SK-N-DZ (cell line): ENCODE results near the gene SNED1.
A peak's percentile ranks its signal among the peaks of the same experiment; 100 is the strongest.

Source experiments
- DNase-seq: peaks from one replicate; pipeline ENCODE4 v3.0.0-alpha.2; 2015; ENCODE audit warnings: low spot score

SNED1 gene

GRCh38 chr2:241047253-241048010, 49.0 kb downstream of the SNED1 start:
- peak; percentile 47 for DNase-seq

DNA sequence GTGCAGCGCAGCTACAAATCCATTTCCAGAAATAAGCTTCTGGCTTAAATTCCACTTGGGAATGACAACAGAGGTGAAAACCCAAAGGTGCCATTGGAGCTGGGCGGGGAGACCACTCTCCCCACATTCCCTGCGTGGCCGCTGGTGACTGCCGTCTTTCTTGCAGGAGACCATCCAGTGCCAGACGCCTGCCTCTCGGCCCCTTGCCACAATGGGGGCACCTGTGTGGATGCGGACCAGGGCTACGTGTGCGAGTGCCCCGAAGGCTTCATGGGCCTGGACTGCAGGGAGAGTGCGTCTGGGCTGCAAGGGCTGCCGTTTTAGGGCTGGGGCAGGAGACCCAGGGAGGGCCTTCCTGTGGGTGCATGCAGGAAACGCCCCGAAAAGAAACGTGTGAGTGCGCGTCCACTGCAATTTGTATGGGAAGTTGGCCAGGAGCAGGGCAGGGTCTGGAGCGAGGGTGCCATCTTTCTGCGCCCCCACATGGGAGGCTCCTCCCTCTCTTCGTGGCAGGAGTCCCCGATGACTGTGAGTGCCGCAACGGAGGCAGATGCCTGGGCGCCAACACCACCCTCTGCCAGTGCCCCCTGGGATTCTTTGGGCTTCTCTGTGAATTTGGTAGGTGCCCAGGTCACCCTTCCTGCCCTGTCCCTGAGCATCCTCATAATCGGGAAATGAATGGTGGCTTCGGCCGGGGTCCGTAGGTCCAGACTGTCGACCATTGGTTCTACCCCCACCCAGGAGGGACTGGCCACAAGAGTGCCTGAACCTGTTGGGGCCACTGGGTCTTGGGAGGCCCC, 49.9 kb downstream of the SNED1 start:
- DNase-seq = no peak

GRCh38 chr2:241048949-241049343, 50.5 kb downstream of the SNED1 start:
- no peak for DNase-seq

- no peak for DNase-seq
Observed at GRCh38 chr2:241049739-241050623, 51.6 kb downstream of the SNED1 start.

DNA sequence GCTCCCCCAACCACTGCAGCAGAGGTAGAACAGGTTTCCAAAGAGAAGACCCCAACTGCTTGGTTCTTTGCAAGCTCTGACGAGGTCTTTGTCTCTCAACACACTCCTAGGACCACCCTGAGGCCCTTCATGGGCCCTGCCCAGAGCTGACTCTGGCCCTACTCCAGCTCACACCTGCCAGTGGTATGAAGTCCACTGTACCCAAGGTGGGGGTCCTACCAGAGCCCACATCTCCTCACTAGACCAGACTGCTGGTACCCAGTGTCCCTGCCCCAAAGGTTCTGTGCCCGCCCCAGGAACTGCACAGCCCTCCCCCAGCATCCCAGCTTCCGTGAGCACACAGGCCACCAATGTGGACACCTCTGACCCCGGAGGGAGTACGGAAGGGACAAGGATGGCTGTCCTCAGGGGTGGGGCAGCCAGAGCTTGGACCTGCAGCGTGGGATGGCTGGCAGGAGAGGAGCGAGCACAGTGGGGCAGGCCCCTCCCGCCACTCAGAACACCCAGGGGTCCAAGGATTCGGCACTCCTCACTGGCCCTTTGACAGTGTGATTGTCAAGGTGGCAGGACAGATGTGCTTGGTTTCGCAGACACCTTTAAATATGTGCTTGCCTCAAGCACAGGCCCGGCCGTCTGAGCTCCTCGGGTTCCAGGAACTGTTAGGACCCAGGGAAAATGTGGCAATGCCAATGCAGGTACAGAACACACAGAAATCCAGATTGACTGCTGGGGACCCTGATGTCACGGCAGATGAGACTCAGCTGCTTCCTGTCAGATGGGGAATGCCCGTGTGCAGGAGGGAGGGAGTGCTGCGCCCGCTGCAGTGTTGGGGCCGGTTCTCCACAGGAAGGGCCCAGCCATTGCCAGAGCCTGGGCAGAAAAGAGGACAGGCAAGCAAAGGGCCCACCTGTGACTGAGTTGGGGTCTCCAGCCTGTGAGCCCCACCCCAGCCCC, 52.5 kb downstream of the SNED1 start:
- DNase-seq = no peak

DNA sequence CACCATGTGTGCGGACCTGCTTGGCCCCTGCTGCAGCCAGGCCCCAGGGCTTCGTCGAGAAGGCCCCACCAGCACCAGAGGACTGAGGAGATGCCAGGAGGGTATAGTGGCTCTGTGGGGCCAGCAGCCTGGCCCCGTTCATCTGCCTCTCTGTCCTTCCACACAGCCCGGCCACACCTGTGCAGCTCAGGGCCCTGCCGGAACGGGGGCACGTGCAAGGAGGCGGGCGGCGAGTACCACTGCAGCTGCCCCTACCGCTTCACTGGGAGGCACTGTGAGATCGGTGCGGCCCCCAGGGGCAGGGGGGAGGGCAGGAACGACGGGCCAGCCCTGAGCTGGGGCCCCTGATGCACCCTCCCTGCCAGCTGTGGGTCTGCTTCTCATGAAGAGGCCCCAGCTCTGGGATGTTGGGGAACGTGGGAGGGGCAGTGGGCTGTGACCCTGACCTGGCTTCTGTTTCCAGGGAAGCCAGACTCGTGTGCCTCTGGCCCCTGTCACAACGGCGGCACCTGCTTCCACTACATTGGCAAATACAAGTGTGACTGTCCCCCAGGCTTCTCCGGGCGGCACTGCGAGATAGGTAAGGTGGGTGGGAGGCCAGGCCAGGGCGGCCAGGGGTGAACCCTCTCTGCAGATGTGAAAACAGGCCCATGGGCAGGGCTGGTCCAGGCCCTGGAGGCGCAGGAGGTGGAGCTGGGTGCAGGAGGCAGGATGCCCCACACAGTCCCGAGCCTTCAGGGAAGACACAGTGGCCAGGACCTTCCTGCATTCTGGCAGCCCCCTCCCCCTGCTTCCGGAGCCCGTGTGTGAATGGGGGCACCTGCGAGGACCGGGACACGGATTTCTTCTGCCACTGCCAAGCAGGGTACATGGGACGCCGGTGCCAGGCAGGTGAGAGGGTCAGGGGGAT, 53.4 kb downstream of the SNED1 start:
- no peak for DNase-seq

DNA sequence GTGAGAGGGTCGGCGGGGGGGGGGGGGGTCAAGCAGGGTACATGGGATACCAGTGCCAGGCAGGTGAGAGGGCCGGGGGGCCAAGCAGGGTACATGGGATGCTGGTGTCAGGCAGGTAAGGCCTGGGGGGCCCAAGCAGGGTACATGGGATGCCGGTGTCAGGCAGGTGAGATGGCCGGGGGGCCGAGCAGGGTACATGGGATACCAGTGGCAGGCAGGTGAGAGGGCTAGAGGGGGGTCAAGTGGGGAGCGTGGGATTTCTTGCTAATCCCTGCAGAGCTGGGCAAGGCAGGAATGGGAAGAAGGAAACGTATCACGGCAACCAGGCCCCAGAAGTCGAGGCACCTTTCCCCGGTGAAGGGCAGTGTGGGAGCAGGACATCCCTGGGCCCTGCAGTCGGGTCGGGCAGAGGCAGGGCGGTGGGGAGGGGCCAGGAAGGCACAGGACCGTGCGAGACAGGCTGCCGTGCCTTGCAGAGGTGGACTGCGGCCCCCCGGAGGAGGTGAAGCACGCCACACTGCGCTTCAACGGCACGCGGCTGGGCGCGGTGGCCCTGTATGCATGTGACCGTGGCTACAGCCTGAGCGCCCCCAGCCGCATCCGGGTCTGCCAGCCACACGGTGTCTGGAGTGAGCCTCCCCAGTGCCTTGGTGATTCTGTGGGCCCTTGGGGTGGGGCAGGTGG, 54.4 kb downstream of the SNED1 start:
- DNase-seq = no peak

- DNase-seq = no peak
Observed at GRCh38 chr2:241053576-241054251, 55.3 kb downstream of the SNED1 start.

DNA sequence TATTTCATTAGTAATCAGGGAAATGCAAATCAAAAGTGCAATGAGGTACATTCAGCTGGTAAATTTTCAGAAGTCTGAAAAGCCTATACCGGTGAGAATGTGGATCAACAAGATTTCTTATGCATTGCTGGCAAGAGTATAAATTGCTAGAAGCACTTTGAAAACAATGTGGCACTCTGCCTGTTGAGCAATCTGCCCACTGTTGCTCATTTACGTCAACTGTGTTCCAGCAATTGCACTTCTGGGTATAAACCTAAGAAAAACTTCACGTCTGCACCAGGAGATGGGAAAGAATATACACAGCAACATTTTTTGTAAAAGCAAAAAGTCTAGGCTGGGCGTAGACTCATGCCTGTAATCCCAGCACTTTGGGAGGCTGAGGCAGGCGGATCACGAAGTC, 62.9 kb downstream of the SNED1 start:
- DNase-seq = no peak

- no peak for DNase-seq
Observed at GRCh38 chr2:241062389-241063092, 64.1 kb downstream of the SNED1 start.

DNA sequence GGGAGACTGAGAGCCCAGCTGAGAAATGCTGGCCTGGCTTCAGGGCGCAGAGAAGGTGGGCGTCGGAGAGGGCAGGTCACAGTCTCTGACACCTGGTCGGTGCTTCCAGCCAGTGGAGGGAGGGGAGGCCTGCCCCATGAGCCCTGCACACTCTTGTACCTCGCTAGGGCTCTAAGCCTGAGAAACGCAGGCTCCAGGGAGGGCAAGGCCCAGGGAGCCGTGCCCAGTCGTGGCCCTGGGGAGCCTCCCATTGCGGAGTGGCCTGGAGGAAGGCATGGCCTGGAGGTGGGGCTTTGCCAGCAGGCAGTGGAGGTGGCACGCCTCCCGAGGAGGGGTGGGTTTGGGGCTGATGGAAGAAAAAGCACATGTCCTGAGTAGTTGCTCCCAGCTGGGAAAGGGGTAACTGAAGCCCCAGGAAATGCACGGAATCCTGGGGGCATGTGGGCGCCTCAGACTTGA, 64.7 kb downstream of the SNED1 start:
- DNase-seq = no peak

DNA sequence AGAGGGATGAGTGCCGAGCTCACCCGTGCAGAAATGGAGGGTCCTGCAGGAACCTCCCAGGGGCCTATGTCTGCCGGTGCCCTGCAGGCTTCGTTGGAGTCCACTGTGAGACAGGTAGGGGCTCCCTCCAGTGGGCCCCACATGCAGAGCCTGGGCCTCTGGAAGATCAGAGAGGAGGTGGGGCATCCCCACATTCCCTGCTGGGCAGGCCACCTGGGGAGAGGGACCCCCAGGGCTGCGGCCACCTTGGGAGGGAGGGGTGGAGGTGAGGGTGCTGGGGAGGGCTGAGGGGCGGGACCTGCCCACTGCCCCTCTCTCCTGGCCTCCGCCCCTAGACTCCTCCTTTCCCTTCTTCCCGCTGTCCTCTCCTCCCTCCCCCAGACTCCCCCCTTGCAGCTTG, 65.2 kb downstream of the SNED1 start:
- no peak for DNase-seq

- DNase-seq = no peak
Observed at GRCh38 chr2:241064008-241064801, 65.8 kb downstream of the SNED1 start.

GRCh38 chr2:241064802-241065354, 66.5 kb downstream of the SNED1 start:
- DNase-seq = no peak

- no peak for DNase-seq
Observed at GRCh38 chr2:241065355-241065803, 67.0 kb downstream of the SNED1 start.

DNA sequence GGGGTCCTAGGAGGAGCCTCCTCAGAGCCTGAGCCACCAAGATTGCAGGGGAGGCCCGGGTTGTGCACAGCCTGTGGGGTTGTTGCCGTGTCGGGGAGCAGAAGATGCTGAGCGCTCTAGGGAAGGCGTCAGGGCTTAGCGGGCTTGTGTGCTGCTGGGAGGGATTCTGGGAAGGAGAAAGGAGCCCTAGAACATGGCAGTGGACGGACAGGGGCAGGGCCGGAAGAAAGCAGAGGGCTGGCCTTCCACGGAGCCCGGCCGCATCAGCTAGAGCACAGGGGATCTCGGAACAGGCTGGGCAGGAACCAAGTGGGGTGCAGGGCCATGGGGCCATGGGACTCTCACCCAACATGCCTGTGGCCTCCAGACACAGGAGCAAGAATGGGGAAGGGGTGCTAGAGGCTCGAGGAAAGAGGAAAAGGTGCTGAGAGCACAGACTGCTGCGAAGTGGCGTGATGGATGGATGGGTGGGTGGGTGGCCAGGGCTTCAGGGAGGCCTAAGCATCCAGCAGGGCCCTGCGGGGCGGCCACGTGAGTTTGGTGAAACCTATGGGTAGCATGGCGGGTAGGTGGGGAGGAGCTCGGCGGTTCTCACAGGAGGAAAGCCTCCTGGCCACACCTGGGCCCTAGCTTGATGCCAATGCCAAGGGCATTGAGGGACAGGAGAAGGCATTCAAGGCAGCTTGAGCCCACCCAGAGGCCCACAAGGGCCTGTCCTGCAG, 67.9 kb downstream of the SNED1 start:
- DNase-seq = no peak
